ENCODE data around the gene COL4A1.
A peak's percentile ranks its signal among the peaks of the same experiment; 100 is the strongest.
"Not testable (repeated sequence)": the region's sequence is repeated elsewhere in the genome, so short reads cannot be mapped to it uniquely, and the experiment has no call there.

The COL4A1 gene

GRCh38 chr13:110113284-110113764 is 193.6 kb downstream of the COL4A1 start:
- Histone ChIP-seq H3K4me1 (ENCODE audit: control insufficient read depth in 2 of 2, insufficient read depth in 1 of 2, low read depth in 1 of 2, low read length in 2 of 2) (peaks cover 9% of the 10 kb centered on the region in 2 donors), H2AFZ (ENCODE audit: low read length) (peak overlapping the region; percentile 3), H4K8ac (ENCODE audit: low read depth, low read length) (no peak overlapping the region), H3K18ac (ENCODE audit: low read length) (peak overlapping the region; percentile 45), H3K23ac (ENCODE audit: low read depth, low read length, poor library complexity) (no peak overlapping the region), H2AK5ac (ENCODE audit: low read depth, low read length) (no peak overlapping the region), H4K91ac (ENCODE audit: low read depth, low read length, poor library complexity) (peak overlapping the region; percentile 41), H2BK15ac (ENCODE audit: low read length) (peak overlapping the region; percentile 2), H3K4me3 (ENCODE audit: low read length in 2 of 2) (no peak overlapping the region), H3K4ac (ENCODE audit: low read length) (no peak overlapping the region), H2BK12ac (ENCODE audit: low read length) (no peak overlapping the region), H3K36me3 (replicated peaks in 1 of 2; ENCODE audit: control insufficient read depth in 2 of 2, insufficient read depth in 2 of 2, low read length in 2 of 2) (peaks cover 0 to 3% of the 10 kb centered on the region in 2 donors), H3K79me1 (ENCODE audit: low read depth, low read length) (no peaks in the 10 kb centered on the region), H3K4me2 (ENCODE audit: insufficient read depth, low read length, poor library complexity, severe bottlenecking) (no peak overlapping the region), H3K27ac (replicated peaks; ENCODE audit: low read length) (no peak overlapping the region), H2BK120ac (ENCODE audit: low read depth, low read length) (no peak overlapping the region), H3K9me3 (replicated peaks in 1 of 2; ENCODE audit: control insufficient read depth in 2 of 2, insufficient read depth in 1 of 2, low read depth in 1 of 2, low read length in 2 of 2) (peaks cover 2 to 3% of the 10 kb centered on the region in 2 donors), H2BK5ac (ENCODE audit: low read length) (no peak overlapping the region), H3K14ac (ENCODE audit: low read length) (no peak overlapping the region), H3K9ac (ENCODE audit: low read depth, low read length, poor library complexity) (no peak overlapping the region), H3K27me3 (ENCODE audit: control insufficient read depth in 3 of 3, insufficient read depth in 3 of 3, low read depth in 1 of 3, low read length in 3 of 3) (peaks cover 0 to 2% (median 0%) of the 10 kb centered on the region in 3 experiments)
- no CpG with 5 or more reads among the region's 2 CpGs for WGBS, 2 donors (ENCODE audit: extremely low coverage in 2 of 2, insufficient read length in 2 of 2, insufficient replicate concordance in 1 of 2)
- no peak for DNase-seq (ENCODE audit: low spot score)

GRCh38 chr13:110112379-110112778 is 194.6 kb downstream of the COL4A1 start:
- not testable (repeated sequence) for H2BK15ac ChIP-seq (ENCODE audit: low read length); H2AFZ ChIP-seq (ENCODE audit: low read length); H3K23ac ChIP-seq (ENCODE audit: low read depth, low read length, poor library complexity); DNase-seq (ENCODE audit: low spot score); H3K79me1 ChIP-seq (ENCODE audit: low read depth, low read length); H2AK5ac ChIP-seq (ENCODE audit: low read depth, low read length); H3K4me2 ChIP-seq (ENCODE audit: insufficient read depth, low read length, poor library complexity, severe bottlenecking); H3K4me1 ChIP-seq (ENCODE audit: control insufficient read depth in 2 of 2, insufficient read depth in 1 of 2, low read depth in 1 of 2, low read length in 2 of 2); H3K27me3 ChIP-seq (ENCODE audit: control insufficient read depth in 3 of 3, insufficient read depth in 3 of 3, low read depth in 1 of 3, low read length in 3 of 3); H2BK120ac ChIP-seq (ENCODE audit: low read depth, low read length); H3K18ac ChIP-seq (ENCODE audit: low read length); H2BK5ac ChIP-seq (ENCODE audit: low read length); H3K9ac ChIP-seq (ENCODE audit: low read depth, low read length, poor library complexity); H4K8ac ChIP-seq (ENCODE audit: low read depth, low read length); H4K91ac ChIP-seq (ENCODE audit: low read depth, low read length, poor library complexity); H3K14ac ChIP-seq (ENCODE audit: low read length); H3K36me3 ChIP-seq (replicated peaks in 1 of 2; ENCODE audit: control insufficient read depth in 2 of 2, insufficient read depth in 2 of 2, low read length in 2 of 2); H3K4ac ChIP-seq (ENCODE audit: low read length); H2BK12ac ChIP-seq (ENCODE audit: low read length); H3K9me3 ChIP-seq (replicated peaks in 1 of 2; ENCODE audit: control insufficient read depth in 2 of 2, insufficient read depth in 1 of 2, low read depth in 1 of 2, low read length in 2 of 2); H3K27ac ChIP-seq (replicated peaks; ENCODE audit: low read length); H3K4me3 ChIP-seq (ENCODE audit: low read length in 2 of 2)
- no CpG with 5 or more reads among the region's 6 CpGs for WGBS, 2 donors (ENCODE audit: extremely low coverage in 2 of 2, insufficient read length in 2 of 2, insufficient replicate concordance in 1 of 2)

- DNase-seq (ENCODE audit: low spot score), result no peak
- Histone ChIP-seq H4K8ac (ENCODE audit: low read depth, low read length) (no peak overlapping the region), H3K4me3 (ENCODE audit: low read length in 2 of 2) (no peak overlapping the region), H3K36me3 (replicated peaks in 1 of 2; ENCODE audit: control insufficient read depth in 2 of 2, insufficient read depth in 2 of 2, low read length in 2 of 2) (peaks cover 0 to 3% of the 10 kb centered on the region in 2 donors), H2BK12ac (ENCODE audit: low read length) (no peak overlapping the region), H3K27me3 (ENCODE audit: control insufficient read depth in 3 of 3, insufficient read depth in 3 of 3, low read depth in 1 of 3, low read length in 3 of 3) (peaks cover 0 to 2% (median 0%) of the 10 kb centered on the region in 3 experiments), H2BK120ac (ENCODE audit: low read depth, low read length) (no peak overlapping the region), H2AFZ (ENCODE audit: low read length) (no peak overlapping the region), H3K18ac (ENCODE audit: low read length) (no peak overlapping the region), H3K14ac (ENCODE audit: low read length) (no peak overlapping the region), H3K4me1 (ENCODE audit: control insufficient read depth in 2 of 2, insufficient read depth in 1 of 2, low read depth in 1 of 2, low read length in 2 of 2) (peaks cover 9% of the 10 kb centered on the region in 2 donors), H2BK15ac (ENCODE audit: low read length) (no peak overlapping the region), H3K79me1 (ENCODE audit: low read depth, low read length) (no peaks in the 10 kb centered on the region), H3K4me2 (ENCODE audit: insufficient read depth, low read length, poor library complexity, severe bottlenecking) (no peak overlapping the region), H3K27ac (replicated peaks; ENCODE audit: low read length) (no peak overlapping the region), H3K9ac (ENCODE audit: low read depth, low read length, poor library complexity) (no peak overlapping the region), H3K4ac (ENCODE audit: low read length) (no peak overlapping the region), H4K91ac (ENCODE audit: low read depth, low read length, poor library complexity) (no peak overlapping the region), H2BK5ac (ENCODE audit: low read length) (no peak overlapping the region), H2AK5ac (ENCODE audit: low read depth, low read length) (no peak overlapping the region), H3K23ac (ENCODE audit: low read depth, low read length, poor library complexity) (no peak overlapping the region), H3K9me3 (replicated peaks in 1 of 2; ENCODE audit: control insufficient read depth in 2 of 2, insufficient read depth in 1 of 2, low read depth in 1 of 2, low read length in 2 of 2) (peaks cover 0 to 2% of the 10 kb centered on the region in 2 donors)
- no CpG with 5 or more reads among the region's 19 CpGs for WGBS, 2 donors (ENCODE audit: extremely low coverage in 2 of 2, insufficient read length in 2 of 2, insufficient replicate concordance in 1 of 2)
These were observed 196.2 kb downstream of the COL4A1 start for GRCh38 chr13:110110783-110111182.

GRCh38 chr13:110109910-110110309 is 197.0 kb downstream of the COL4A1 start:
- peak overlapping the region; percentile 42 for H2AFZ ChIP-seq (ENCODE audit: low read length)
- no CpG with 5 or more reads among the region's 15 CpGs for WGBS, 2 donors (ENCODE audit: extremely low coverage in 2 of 2, insufficient read length in 2 of 2, insufficient replicate concordance in 1 of 2)
- H3K14ac ChIP-seq (ENCODE audit: low read length), result no peak overlapping the region
- H3K4me1 ChIP-seq (ENCODE audit: control insufficient read depth in 2 of 2, insufficient read depth in 1 of 2, low read depth in 1 of 2, low read length in 2 of 2), result peaks cover 9% of the 10 kb centered on the region in 2 donors
- H4K8ac ChIP-seq (ENCODE audit: low read depth, low read length), result no peak overlapping the region
- no peak overlapping the region for H2BK12ac ChIP-seq (ENCODE audit: low read length)
- no peaks in the 10 kb centered on the region for H3K27me3 ChIP-seq (ENCODE audit: control insufficient read depth in 3 of 3, insufficient read depth in 3 of 3, low read depth in 1 of 3, low read length in 3 of 3)
- H3K23ac ChIP-seq (ENCODE audit: low read depth, low read length, poor library complexity), result no peak overlapping the region
- H3K4me3 ChIP-seq (ENCODE audit: low read length in 2 of 2), result no peak overlapping the region
- no peak overlapping the region for H2AK5ac ChIP-seq (ENCODE audit: low read depth, low read length)
- H3K79me1 ChIP-seq (ENCODE audit: low read depth, low read length), result no peaks in the 10 kb centered on the region
- no peak overlapping the region for H3K4me2 ChIP-seq (ENCODE audit: insufficient read depth, low read length, poor library complexity, severe bottlenecking)
- no peak overlapping the region for H4K91ac ChIP-seq (ENCODE audit: low read depth, low read length, poor library complexity)
- peaks cover 0 to 2% of the 10 kb centered on the region in 2 donors for H3K9me3 ChIP-seq (replicated peaks in 1 of 2; ENCODE audit: control insufficient read depth in 2 of 2, insufficient read depth in 1 of 2, low read depth in 1 of 2, low read length in 2 of 2)
- no peak for DNase-seq (ENCODE audit: low spot score)
- H3K27ac ChIP-seq (replicated peaks; ENCODE audit: low read length), result no peak overlapping the region
- no peak overlapping the region for H2BK15ac ChIP-seq (ENCODE audit: low read length)
- peaks cover 0 to 3% of the 10 kb centered on the region in 2 donors for H3K36me3 ChIP-seq (replicated peaks in 1 of 2; ENCODE audit: control insufficient read depth in 2 of 2, insufficient read depth in 2 of 2, low read length in 2 of 2)
- no peak overlapping the region for H3K4ac ChIP-seq (ENCODE audit: low read length)
- no peak overlapping the region for H3K18ac ChIP-seq (ENCODE audit: low read length)
- no peak overlapping the region for H3K9ac ChIP-seq (ENCODE audit: low read depth, low read length, poor library complexity)
- H2BK5ac ChIP-seq (ENCODE audit: low read length), result no peak overlapping the region
- H2BK120ac ChIP-seq (ENCODE audit: low read depth, low read length), result no peak overlapping the region

Data from neuronal stem cell (in vitro differentiated cells).